HUES64 (cell line): Measurements from ENCODE around the gene SBF2.

Experiments
- H3K27ac ChIP-seq: 2 replicates; pipeline ENCODE4 v1.7.0; 2013; ENCODE audit warnings: low read depth, low read length, inconsistent platforms
- H3K27me3 ChIP-seq: 2 replicates; pipeline ENCODE4 v1.6.1; 2013; ENCODE audit warnings: mild to moderate bottlenecking, low read length; ENCODE audit not compliant: insufficient read depth
- H3K36me3 ChIP-seq: 2 replicates; pipeline ENCODE4 v1.6.1; 2013; ENCODE audit warnings: mild to moderate bottlenecking, low read length; ENCODE audit not compliant: insufficient read depth
- H3K4me1 ChIP-seq: 2 replicates; pipeline ENCODE4 v1.6.1; 2013; ENCODE audit warnings: mild to moderate bottlenecking, low read length, moderate library complexity; ENCODE audit not compliant: insufficient read depth
- H3K4me3 ChIP-seq: 2 replicates; pipeline ENCODE4 v1.5.1; 2013; ENCODE audit warnings: mild to moderate bottlenecking, low read length, moderate library complexity
- H3K9ac ChIP-seq: 2 replicates; pipeline ENCODE4 v1.6.1; 2013; ENCODE audit warnings: mild to moderate bottlenecking, low read depth, low read length
- H3K9me3 ChIP-seq: 2 replicates; pipeline ENCODE4 v1.6.1; 2013; ENCODE audit warnings: low read depth, low read length; ENCODE audit not compliant: insufficient read depth
- WGBS: fragments of 150-250, 120-280 bp; methylation state at CpG from one replicate; pipeline ENCODE4 v1.1.7; 2013; ENCODE audit warnings: missing lambda C conversion rate; 5-methylcytosine and 5-hydroxymethylcytosine counted together

The SBF2 gene

GRCh38 chr11:9738116-9738515 lies 555.9 kb downstream of the SBF2 start:
- peaks cover 88% of the 10 kb centered on the region for H3K36me3 ChIP-seq
- H3K27me3 ChIP-seq: no peaks in the 10 kb centered on the region
- no peak overlapping the region for H3K4me3 ChIP-seq
- no peaks in the 10 kb centered on the region for H3K4me1 ChIP-seq
- no peak overlapping the region for H3K9ac ChIP-seq
- WGBS: 68% methylated on average over 3 of the region's 3 CpGs
- no peak overlapping the region for H3K27ac ChIP-seq
- H3K9me3 ChIP-seq: no peaks in the 10 kb centered on the region

GRCh38 chr11:9736365-9736764 lies 557.7 kb downstream of the SBF2 start:
- Histone ChIP-seq H3K4me3 (no peak overlapping the region), H3K4me1 (no peaks in the 10 kb centered on the region), H3K9me3 (no peaks in the 10 kb centered on the region), H3K9ac (no peak overlapping the region), H3K36me3 (peaks cover 87% of the 10 kb centered on the region), H3K27me3 (no peaks in the 10 kb centered on the region), H3K27ac (0 out of 2 replicates have a peak overlapping the region, but pooled peaks have one; percentile 1)
- 83% methylated on average over 2 of the region's 2 CpGs for WGBS

GRCh38 chr11:9735919-9736318 lies 558.1 kb downstream of the SBF2 start:
- no peaks in the 10 kb centered on the region for H3K27me3 ChIP-seq
- 100% methylated on average over 1 of the region's 2 CpGs for WGBS
- H3K9ac ChIP-seq: no peak overlapping the region
- H3K27ac ChIP-seq: 0 out of 2 replicates have a peak overlapping the region, but pooled peaks have one; percentile 1
- no peaks in the 10 kb centered on the region for H3K4me1 ChIP-seq
- peaks cover 83% of the 10 kb centered on the region for H3K36me3 ChIP-seq
- H3K9me3 ChIP-seq: no peaks in the 10 kb centered on the region
- H3K4me3 ChIP-seq: no peak overlapping the region

- Histone ChIP-seq H3K27me3 (no peaks in the 10 kb centered on the region), H3K36me3 (peaks cover 83% of the 10 kb centered on the region), H3K27ac (no peak overlapping the region), H3K9ac (no peak overlapping the region), H3K4me1 (no peaks in the 10 kb centered on the region), H3K9me3 (no peaks in the 10 kb centered on the region), H3K4me3 (no peak overlapping the region)
- WGBS: 95% methylated on average over 3 of the region's 3 CpGs
These were observed 558.8 kb downstream of the SBF2 start for GRCh38 chr11:9735236-9735635.

- 92% methylated on average over 3 of the region's 3 CpGs for WGBS
- Histone ChIP-seq H3K36me3 (peaks cover 83% of the 10 kb centered on the region), H3K27ac (no peak overlapping the region), H3K27me3 (no peaks in the 10 kb centered on the region), H3K9ac (no peak overlapping the region), H3K4me1 (no peaks in the 10 kb centered on the region), H3K4me3 (no peak overlapping the region), H3K9me3 (no peaks in the 10 kb centered on the region)
These were observed 560.8 kb downstream of the SBF2 start for GRCh38 chr11:9733212-9733611.

GRCh38 chr11:9732453-9732852 lies 561.6 kb downstream of the SBF2 start:
- 89% methylated on average over 11 of the region's 11 CpGs for WGBS
- H3K9ac ChIP-seq: no peak overlapping the region
- peaks cover 86% of the 10 kb centered on the region for H3K36me3 ChIP-seq
- no peak overlapping the region for H3K4me3 ChIP-seq
- no peaks in the 10 kb centered on the region for H3K4me1 ChIP-seq
- no peaks in the 10 kb centered on the region for H3K27me3 ChIP-seq
- H3K9me3 ChIP-seq: no peaks in the 10 kb centered on the region
- no peak overlapping the region for H3K27ac ChIP-seq

GRCh38 chr11:9731256-9731655 lies 562.8 kb downstream of the SBF2 start:
- Histone ChIP-seq H3K9ac (no peak overlapping the region), H3K4me3 (no peak overlapping the region), H3K9me3 (no peaks in the 10 kb centered on the region), H3K36me3 (peaks cover 77% of the 10 kb centered on the region), H3K27me3 (no peaks in the 10 kb centered on the region), H3K27ac (no peak overlapping the region), H3K4me1 (no peaks in the 10 kb centered on the region)
- WGBS: 95% methylated on average over 1 of the region's 1 CpG
